ENCODE data around the gene OPA3. TPM values are rescaled to one million over a fixed set of nuclear protein-coding genes. Genes with fewer than 3 reads are reported as not detected.
A peak's percentile ranks its signal among the peaks of the same experiment; 100 is the strongest.

The OPA3 gene
- total and polyA plus RNA-seq, 2 donors (not counting 1 experiment from before 2014, with no cell fraction given): 7.3 to 11.2 TPM

DNA sequence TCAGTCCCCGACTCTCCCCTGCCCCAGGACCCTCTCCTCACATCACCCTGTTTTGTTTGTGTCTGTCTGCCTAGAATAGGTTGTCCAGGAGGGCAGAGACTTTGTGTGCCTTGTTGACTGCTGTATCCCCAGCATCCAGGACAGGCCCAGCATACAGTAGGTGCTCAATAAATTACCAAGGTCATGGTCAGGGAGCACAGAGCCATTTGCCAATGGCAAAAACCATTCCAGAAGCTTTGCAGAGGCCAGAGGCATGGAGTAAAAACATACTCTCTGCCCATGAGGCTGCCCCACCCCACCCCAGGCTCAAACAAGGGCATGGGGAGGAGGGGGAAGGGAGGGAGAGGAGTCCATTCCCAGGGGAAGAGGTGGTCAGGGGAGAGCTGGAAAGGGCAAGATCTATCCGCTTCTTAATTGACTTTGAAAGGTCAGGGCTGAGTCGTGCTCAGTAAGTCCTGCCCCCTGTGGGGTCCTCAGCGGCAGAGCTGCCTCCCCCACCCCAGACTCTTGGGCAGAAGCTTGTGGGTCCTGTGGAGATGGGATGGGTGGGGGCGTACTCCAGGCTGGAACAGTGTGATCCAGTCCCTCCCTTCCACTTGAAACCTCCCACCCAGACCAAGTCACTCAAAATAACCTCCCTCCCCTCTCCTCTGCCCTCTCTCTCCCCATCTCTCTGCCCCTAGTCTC, 13.0 kb upstream of the OPA3 start:
- no peak for ATAC-seq (ENCODE audit: low read depth)
- H3K27me3 ChIP-seq (replicated peaks in 1 of 4; ENCODE audit: control extremely low read depth in 1 of 4, control insufficient read depth in 3 of 4, insufficient read depth in 4 of 4, low read length in 3 of 4): peaks cover 0 to 71% (median 47%) of the 10 kb centered on the region in 4 experiments
- no peak overlapping the region for H3K27ac Mint-ChIP-seq
- H4K20me1 ChIP-seq (ENCODE audit: control insufficient read depth, insufficient read depth, low read length, poor library complexity, severe bottlenecking): no peaks in the 10 kb centered on the region
- peaks cover 0 to 14% (median 0%) of the 10 kb centered on the region in 3 donors for H3K9me3 ChIP-seq (ENCODE audit: control extremely low read depth in 1 of 3, control insufficient read depth in 2 of 3, insufficient read depth in 1 of 3, low read length in 2 of 3)
- peaks cover 29 to 50% of the 10 kb centered on the region in 2 donors for H3K4me1 ChIP-seq (ENCODE audit: control insufficient read depth in 2 of 2, insufficient read depth in 2 of 2, low read length in 2 of 2)
- H3K79me2 ChIP-seq (ENCODE audit: control insufficient read depth, insufficient read depth, low read length): no peaks in the 10 kb centered on the region
- no peak for TF ChIP-seq EZH2 (IDR thresholded peaks at IDR 0.05; ENCODE audit: borderline replicate concordance, insufficient read depth, low read depth, low read length, poor library complexity, severe bottlenecking)
- TF ChIP-seq, protein P1, sequence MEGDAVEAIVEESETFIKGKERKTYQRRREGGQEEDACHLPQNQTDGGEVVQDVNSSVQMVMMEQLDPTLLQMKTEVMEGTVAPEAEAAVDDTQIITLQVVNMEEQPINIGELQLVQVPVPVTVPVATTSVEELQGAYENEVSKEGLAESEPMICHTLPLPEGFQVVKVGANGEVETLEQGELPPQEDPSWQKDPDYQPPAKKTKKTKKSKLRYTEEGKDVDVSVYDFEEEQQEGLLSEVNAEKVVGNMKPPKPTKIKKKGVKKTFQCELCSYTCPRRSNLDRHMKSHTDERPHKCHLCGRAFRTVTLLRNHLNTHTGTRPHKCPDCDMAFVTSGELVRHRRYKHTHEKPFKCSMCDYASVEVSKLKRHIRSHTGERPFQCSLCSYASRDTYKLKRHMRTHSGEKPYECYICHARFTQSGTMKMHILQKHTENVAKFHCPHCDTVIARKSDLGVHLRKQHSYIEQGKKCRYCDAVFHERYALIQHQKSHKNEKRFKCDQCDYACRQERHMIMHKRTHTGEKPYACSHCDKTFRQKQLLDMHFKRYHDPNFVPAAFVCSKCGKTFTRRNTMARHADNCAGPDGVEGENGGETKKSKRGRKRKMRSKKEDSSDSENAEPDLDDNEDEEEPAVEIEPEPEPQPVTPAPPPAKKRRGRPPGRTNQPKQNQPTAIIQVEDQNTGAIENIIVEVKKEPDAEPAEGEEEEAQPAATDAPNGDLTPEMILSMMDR (IDR thresholded peaks at IDR 0.05): no peak
- no peak overlapping the region for H3K9ac ChIP-seq (ENCODE audit: low read length)
- WGBS (ENCODE audit: insufficient coverage): no CpG with 5 or more reads among the region's 5 CpGs
- no peak overlapping the region for H3K27ac ChIP-seq (ENCODE audit: low read length in 2 of 2)
- peak overlapping the region; percentile 36 for H2AFZ ChIP-seq (ENCODE audit: insufficient read depth, low read depth, low read length, poor library complexity, severe bottlenecking)
- no peaks in the 10 kb centered on the region for H3K9me3 Mint-ChIP-seq (ENCODE audit: insufficient read depth)
- POLR2A ChIA-PET: interaction anchor here (0.5 kb wide), 1 partner anchor 107 kb away, joined by 4 read pairs; no protein-coding TSS in a partner anchor
- intact Hi-C loops (cut with micrococcal nuclease): no loop called here
- DNase-seq: no peak
- H3K4me3 Mint-ChIP-seq: peak overlapping the region; percentile 68
- peak overlapping the region; percentile 56 for H3K4me2 ChIP-seq (replicated peaks; ENCODE audit: low read depth, low read length, poor library complexity, severe bottlenecking)
- H3K4me1 Mint-ChIP-seq: peaks cover 38% of the 10 kb centered on the region
- peaks cover 68% of the 10 kb centered on the region for H3K27me3 Mint-ChIP-seq
- CTCF ChIA-PET: interaction anchor here (0.9 to 1.6 kb wide), 4 partner anchors 15 to 119 kb away, joined by 3 to 5 read pairs (median 3); no protein-coding TSS in a partner anchor
- H3K36me3 ChIP-seq (replicated peaks in 1 of 2; ENCODE audit: control extremely low read depth in 1 of 2, control insufficient read depth in 1 of 2, extremely low read depth in 1 of 2, insufficient read depth in 2 of 2, low read length in 1 of 2): no peaks in the 10 kb centered on the region
- H3K4me3 ChIP-seq (ENCODE audit: control extremely low read depth in 1 of 5, extremely low read depth in 1 of 5, insufficient read depth in 1 of 5, low read depth in 2 of 5, low read length in 4 of 5): no peak overlapping the region

DNA sequence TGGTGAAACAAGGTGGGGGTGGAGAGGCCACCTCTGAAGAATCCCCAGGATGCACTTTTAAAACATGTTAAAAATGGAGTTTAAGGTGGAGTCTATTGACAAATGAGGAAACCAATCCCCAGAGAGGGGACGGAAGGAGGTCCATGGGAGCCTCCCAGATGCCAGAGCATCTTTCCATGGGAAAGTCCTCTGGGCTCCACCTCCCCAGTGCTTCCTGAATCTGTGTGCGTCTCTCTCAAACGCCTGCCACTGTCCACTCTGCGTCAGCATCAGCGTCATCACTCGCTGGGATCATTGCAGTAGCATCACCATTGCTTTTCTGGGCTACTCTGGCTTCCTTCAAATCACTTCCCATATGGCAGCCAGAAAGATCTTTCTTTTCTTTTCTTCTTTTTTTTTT, 11.2 kb upstream of the OPA3 start:
- H4K20me1 ChIP-seq (ENCODE audit: control insufficient read depth, insufficient read depth, low read length, poor library complexity, severe bottlenecking): no peaks in the 10 kb centered on the region
- CTCF ChIA-PET: no interaction called here
- H3K9me3 ChIP-seq (ENCODE audit: control extremely low read depth in 1 of 3, control insufficient read depth in 2 of 3, insufficient read depth in 1 of 3, low read length in 2 of 3): peaks cover 0 to 15% (median 0%) of the 10 kb centered on the region in 3 donors
- POLR2A ChIA-PET: interaction anchor here (0.7 kb wide), 1 partner anchor 36 kb away, joined by 4 read pairs; no protein-coding TSS in a partner anchor
- H3K4me2 ChIP-seq (replicated peaks; ENCODE audit: low read depth, low read length, poor library complexity, severe bottlenecking): no peak overlapping the region
- TF ChIP-seq, protein P1 (IDR thresholded peaks at IDR 0.05): no peak
- TF ChIP-seq EZH2 (IDR thresholded peaks at IDR 0.05; ENCODE audit: borderline replicate concordance, insufficient read depth, low read depth, low read length, poor library complexity, severe bottlenecking): no peak
- Mint-ChIP-seq H3K27me3 (peaks cover 70% of the 10 kb centered on the region), H3K9me3 (ENCODE audit: insufficient read depth) (no peaks in the 10 kb centered on the region), H3K4me3 (no peak overlapping the region), H3K4me1 (peaks cover 30% of the 10 kb centered on the region), H3K27ac (no peak overlapping the region)
- no peaks in the 10 kb centered on the region for H3K36me3 ChIP-seq (replicated peaks in 1 of 2; ENCODE audit: control extremely low read depth in 1 of 2, control insufficient read depth in 1 of 2, extremely low read depth in 1 of 2, insufficient read depth in 2 of 2, low read length in 1 of 2)
- DNase-seq (no peak), ATAC-seq (ENCODE audit: low read depth) (no peak)
- no peak overlapping the region for H2AFZ ChIP-seq (ENCODE audit: insufficient read depth, low read depth, low read length, poor library complexity, severe bottlenecking)
- 88% methylated on average over 6 of the region's 6 CpGs for WGBS (ENCODE audit: insufficient coverage)
- intact Hi-C loops (cut with micrococcal nuclease): no loop called here
- H3K9ac ChIP-seq (ENCODE audit: low read length): no peak overlapping the region
- H3K27ac ChIP-seq (ENCODE audit: low read length in 2 of 2): no peak overlapping the region
- H3K27me3 ChIP-seq (replicated peaks in 1 of 4; ENCODE audit: control extremely low read depth in 1 of 4, control insufficient read depth in 3 of 4, insufficient read depth in 4 of 4, low read length in 3 of 4): peaks cover 0 to 68% (median 34%) of the 10 kb centered on the region in 4 experiments
- H3K4me1 ChIP-seq (ENCODE audit: control insufficient read depth in 2 of 2, insufficient read depth in 2 of 2, low read length in 2 of 2): peaks cover 24 to 34% of the 10 kb centered on the region in 2 donors
- no peaks in the 10 kb centered on the region for H3K79me2 ChIP-seq (ENCODE audit: control insufficient read depth, insufficient read depth, low read length)
- H3K4me3 ChIP-seq (ENCODE audit: control extremely low read depth in 1 of 5, extremely low read depth in 1 of 5, insufficient read depth in 1 of 5, low read depth in 2 of 5, low read length in 4 of 5): no peak overlapping the region

Data from B cell (primary cell).